Left kidney (tissue), 8 donors: ENCODE results near the gene HS6ST3. TPM values are rescaled to one million over a fixed set of nuclear protein-coding genes. Genes with fewer than 3 reads are reported as not detected.
"Not testable (repeated sequence)": the region's sequence is repeated elsewhere in the genome, so short reads cannot be mapped to it uniquely, and the experiment has no call there.

Experiments
- DNase-seq: peaks from one replicate; pipeline ENCODE4 v3.0.0-alpha.2; 2013
- long read RNA-seq, 8 donors: transcript quantifications; one replicate each; lab custom pipeline, GENCODE V29; 2026
- polyA plus RNA-seq: library from polyadenylated mRNA; unstranded; fragments of 120-200 nt; gene quantifications from one replicate; pipeline ENCODE4 v1.2.1, GENCODE V29; 2013; ENCODE audit not compliant: insufficient read length

HS6ST3 gene
- 3.3 TPM for polyA plus RNA-seq
- long read RNA-seq, donor 1, full-length matches to known transcripts, result 14 of 14 reads
- long read RNA-seq, donor 1, partial matches to known transcripts, result 0 of 14 reads
- long read RNA-seq, donor 1, other reads (novel, unspliced or antisense), result 0 of 14 reads
- long read RNA-seq, donor 2, full-length matches to known transcripts, result 7 of 7 reads
- long read RNA-seq, donor 2, partial matches to known transcripts, result 0 of 7 reads
- long read RNA-seq, donor 2, other reads (novel, unspliced or antisense), result 0 of 7 reads
- long read RNA-seq, donor 3, full-length matches to known transcripts, result 6 of 6 reads
- long read RNA-seq, donor 3, partial matches to known transcripts, result 0 of 6 reads
- long read RNA-seq, donor 3, other reads (novel, unspliced or antisense), result 0 of 6 reads
- long read RNA-seq, donor 4, result 0 reads
- long read RNA-seq, donor 5, full-length matches to known transcripts, result 2 of 2 reads
- long read RNA-seq, donor 5, partial matches to known transcripts, result 0 of 2 reads
- long read RNA-seq, donor 5, other reads (novel, unspliced or antisense), result 0 of 2 reads
- long read RNA-seq, donor 6, full-length matches to known transcripts, result 10 of 10 reads
- long read RNA-seq, donor 6, partial matches to known transcripts, result 0 of 10 reads
- long read RNA-seq, donor 6, other reads (novel, unspliced or antisense), result 0 of 10 reads
- long read RNA-seq, donor 7, full-length matches to known transcripts, result 6 of 6 reads
- long read RNA-seq, donor 7, partial matches to known transcripts, result 0 of 6 reads
- long read RNA-seq, donor 7, other reads (novel, unspliced or antisense), result 0 of 6 reads
- long read RNA-seq, donor 8, full-length matches to known transcripts, result 2 of 2 reads
- long read RNA-seq, donor 8, partial matches to known transcripts, result 0 of 2 reads
- long read RNA-seq, donor 8, other reads (novel, unspliced or antisense), result 0 of 2 reads

- no peak for DNase-seq
Observed at GRCh38 chr13:96089749-96090239, at the start of gene HS6ST3. Gene HS6ST3, plus strand, starts transcription at chr13:96090107.

DNA sequence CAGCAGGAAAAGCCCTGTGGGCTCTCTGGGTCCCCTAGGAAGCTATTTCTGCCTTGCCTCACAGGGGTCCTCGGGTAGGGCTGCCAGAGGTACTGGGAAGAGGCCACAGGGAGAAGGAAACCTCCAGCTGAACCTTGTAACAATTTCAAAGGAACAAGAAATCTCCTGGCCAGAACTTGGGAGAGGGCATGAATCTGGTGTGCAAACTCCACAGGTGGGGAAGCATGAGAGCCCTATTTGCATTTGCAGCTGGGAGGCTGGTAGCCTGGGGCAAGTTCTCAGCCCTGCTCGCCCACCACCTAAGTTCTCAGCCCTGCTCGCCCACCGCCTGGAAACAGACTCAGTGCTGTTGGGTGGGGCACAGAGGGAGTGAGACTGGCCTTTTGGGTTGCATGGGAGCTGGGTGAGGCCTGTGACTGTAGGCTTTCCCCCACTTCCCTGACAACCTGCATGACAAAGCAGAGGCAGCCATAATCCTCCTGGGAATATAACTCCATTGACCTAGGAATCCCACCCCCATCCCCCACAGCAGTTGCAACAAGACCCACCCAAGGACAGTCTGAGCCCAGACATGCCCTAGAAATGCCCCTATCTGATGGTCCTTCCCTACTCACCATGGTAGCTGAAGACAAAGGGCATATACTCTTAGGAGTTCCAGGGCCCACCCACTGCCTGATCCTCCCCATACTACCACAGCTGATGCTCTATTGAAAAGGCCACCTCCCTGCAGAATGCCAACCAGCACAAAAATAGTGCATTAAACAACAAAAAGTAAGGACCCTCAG, 48.4 kb upstream of the HS6ST3 start:
- no peak for DNase-seq

GRCh38 chr13:96044238-96044637, 45.7 kb upstream of the HS6ST3 start:
- DNase-seq, result no peak

- not testable (repeated sequence) for DNase-seq
Observed at GRCh38 chr13:96046449-96047126, 43.3 kb upstream of the HS6ST3 start.

GRCh38 chr13:96050955-96051354, 39.0 kb upstream of the HS6ST3 start:
- not testable (repeated sequence) for DNase-seq

DNA sequence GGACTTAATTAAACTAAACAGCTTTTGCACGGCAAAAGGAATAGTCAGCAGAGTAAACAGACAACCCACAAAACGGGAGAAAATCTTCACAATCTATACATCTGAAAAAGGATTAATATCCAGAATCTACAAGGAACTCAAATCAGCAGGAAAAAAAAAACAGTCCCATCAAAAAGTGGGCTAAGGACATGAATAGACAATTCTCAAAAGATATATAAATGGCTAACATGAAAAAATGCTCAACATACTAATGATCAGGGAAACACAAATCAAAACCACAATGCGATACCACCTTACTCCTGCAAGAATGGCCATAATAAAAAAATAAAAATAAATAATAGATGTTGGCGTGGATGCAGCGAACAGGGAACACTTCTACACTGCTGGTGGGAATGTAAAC, 38.4 kb upstream of the HS6ST3 start:
- DNase-seq, result not testable (repeated sequence)

DNA sequence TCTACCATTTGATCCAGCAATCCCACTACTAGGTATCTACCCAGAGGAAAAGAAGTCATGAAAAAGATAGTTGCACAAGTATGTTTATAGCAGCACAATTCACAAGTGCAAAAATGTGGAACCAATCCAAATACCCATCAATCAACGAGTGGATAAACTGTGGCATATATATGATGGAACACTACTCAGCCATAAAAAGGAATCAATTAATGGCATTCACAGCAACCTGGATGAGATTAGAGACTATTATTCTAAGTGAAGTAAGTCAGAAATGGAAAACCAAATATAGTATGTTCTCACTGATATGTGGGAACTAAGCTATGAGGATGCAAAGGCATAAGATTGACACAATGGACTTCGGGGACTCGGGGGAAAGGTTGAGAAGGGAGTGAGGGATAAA, 38.0 kb upstream of the HS6ST3 start:
- not testable (repeated sequence) for DNase-seq

- DNase-seq, result peak; percentile 27
Observed at GRCh38 chr13:96052656-96053002, 37.3 kb upstream of the HS6ST3 start.

DNA sequence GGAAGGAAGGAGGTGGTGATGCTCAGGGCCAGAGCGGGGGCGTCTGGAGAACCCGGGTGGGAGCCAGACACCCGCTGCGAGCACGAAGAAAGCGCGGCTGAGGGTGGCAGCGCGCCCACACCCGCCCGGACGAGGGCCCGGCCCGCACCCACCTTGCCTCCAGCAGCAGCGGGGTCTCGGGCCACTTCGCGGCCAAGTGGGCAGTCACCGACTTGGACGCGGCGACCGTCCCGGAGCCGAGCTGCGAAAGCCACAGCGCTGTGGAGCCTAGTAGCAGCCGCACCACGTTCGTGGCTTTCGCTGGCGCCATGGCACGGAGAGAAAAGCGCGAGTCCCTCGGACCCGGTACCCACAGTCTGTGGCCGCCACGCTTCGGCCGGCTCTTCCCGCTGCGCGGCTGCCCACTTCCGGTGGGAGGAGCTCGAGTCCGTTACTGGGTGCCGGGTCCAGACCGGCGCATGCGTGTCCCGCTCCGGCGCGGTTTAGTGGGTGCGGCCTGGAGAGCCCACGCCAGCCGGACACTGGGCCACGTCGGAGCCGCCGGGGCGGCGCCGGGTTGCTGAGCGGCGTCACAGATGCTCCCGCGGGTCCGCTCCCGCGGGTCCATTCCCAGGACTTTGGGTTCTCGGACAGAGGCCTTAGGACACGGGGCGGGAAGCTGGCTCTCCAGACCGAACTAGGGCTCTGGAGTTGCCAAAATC, 36.8 kb upstream of the HS6ST3 start, which contains the start of gene UGGT2:
Gene UGGT2 (minus strand): TSS at position 399 of the 701 bp plus-strand sequence. CDS start 89 bp downstream, at position 310.
- DNase-seq, result peak; percentile 91

- no peak for DNase-seq
Observed at GRCh38 chr13:96065849-96066248, 24.1 kb upstream of the HS6ST3 start.

DNA sequence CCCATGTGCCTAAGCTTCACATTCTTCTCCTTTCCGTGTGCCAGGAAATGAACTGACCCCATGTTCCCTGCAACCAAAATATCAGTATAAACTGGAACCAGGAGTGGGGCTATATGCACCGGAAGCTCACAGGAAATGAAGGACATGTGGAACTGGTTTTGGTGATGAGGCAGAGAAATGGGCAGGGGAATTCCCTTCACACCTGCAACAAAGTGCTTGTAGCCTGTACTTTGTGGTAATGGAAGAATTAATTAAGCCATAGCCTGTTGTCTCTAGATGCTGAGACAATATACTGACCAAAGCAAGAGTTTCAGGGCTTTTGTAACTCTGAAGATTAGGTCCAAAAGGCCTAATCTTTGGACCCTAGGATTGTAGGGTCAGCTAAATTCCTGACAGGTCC, 21.2 kb upstream of the HS6ST3 start:
- DNase-seq, result no peak

DNA sequence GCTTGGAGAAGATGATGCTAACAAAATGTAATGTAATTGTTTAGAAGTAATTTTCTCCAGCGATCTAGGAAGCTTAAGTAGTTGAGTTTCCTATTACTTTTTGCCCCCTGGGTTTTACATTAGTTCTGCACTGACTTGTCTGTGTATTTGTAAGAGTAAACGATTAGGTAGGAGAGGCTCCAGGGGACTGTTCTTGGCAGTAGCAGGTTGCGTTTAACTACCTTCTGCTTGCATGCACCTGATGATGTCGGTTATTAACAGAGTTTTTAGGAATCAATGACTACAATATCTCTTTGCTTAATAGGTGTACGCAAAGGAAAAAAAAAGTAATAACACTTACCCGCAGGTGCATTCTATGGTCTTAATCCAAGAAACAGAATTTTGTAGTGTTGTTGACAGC, 18.4 kb upstream of the HS6ST3 start:
- DNase-seq, result no peak

DNA sequence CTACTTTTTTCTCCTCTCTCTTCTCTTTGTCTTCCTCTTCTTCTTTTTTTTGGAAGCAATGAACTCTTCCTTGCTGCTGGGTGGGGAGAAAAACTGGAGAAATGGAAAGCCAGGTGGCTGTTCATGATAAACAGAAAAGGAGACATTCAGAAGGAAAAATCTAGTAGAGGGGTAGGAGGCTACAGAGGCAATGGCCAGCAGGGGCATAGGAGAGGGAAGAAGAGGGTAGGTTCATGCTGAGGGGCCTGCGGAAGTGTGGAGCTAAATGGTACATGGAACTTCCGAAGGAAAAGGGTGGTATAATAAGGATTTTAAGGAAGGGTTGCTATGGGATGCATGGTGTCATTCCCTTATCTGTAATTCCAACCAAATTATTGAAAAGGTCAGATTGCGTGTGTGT, 17.5 kb upstream of the HS6ST3 start:
- no peak for DNase-seq

- DNase-seq, result no peak
Observed at GRCh38 chr13:96075953-96076543, 13.9 kb upstream of the HS6ST3 start.

DNA sequence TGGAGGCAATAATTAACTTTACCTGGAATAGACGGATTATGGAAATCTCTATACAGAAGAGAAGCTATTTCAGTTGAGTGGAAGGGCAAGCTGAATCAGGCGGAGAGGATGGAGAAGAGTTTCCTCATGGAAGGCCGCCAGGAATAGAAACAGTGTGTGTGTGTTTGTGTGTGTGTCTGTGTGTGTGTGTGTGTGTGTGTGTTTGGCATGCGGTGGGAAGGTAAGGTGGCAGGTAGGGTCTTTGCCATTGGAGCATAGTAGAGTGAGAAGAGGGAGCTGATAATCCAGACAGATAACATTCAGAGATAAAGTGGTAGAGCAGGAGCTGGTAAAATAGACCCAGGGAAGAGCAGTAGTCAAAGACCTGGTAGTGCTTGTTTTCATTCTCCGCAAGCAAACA, 9.2 kb upstream of the HS6ST3 start:
- no peak for DNase-seq

DNA sequence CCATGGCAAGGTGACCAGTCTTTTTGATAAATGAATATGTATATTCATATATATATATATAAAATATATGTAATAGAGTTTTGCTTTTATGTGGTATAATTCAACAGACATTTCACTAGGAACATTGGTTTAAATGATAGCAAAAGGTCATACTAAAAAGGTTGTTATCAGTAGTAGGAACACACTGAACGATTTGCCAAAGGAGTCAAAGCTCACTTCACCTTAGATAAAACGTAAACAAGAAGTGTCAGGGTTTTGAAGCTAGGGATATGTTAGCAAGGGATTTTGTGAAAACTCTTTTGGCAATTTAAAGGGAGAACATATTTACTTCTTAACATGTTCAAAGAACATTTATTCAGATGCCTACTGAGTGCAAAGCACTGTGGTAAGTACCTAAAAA, 8.0 kb upstream of the HS6ST3 start:
- DNase-seq, result no peak

- DNase-seq, result no peak
Observed at GRCh38 chr13:96082640-96083039, 7.3 kb upstream of the HS6ST3 start.

GRCh38 chr13:96086736-96087135, 3.2 kb upstream of the HS6ST3 start:
- DNase-seq, result no peak

DNA sequence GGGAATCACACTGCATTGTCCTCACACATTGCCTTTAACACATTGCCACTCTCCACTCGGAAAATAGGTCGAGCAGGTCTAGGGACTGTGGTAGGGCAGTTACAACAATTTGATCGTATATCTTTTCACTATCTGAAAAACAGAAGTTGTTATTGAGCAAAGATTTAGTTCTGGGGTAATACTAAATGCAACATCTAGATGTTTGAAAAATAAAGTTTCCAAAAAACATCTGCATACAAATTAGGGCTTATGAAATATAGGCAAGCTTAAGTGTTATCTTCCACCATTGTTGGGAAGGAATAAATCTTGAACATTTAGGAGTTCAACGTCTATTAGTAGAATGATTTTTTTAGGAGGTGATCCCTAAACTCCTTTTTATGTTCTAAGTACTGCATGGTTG, 768 bp upstream of the HS6ST3 start:
- DNase-seq, result no peak
